ENCODE measurements around the gene GPHB5. TPM values are rescaled to one million over a fixed set of nuclear protein-coding genes. Genes with fewer than 3 reads are reported as not detected.
A peak's percentile ranks its signal among the peaks of the same experiment; 100 is the strongest.

GPHB5 gene
- not detected in 2 replicates for total RNA-seq (2016; rRNA removed; fragmentation: Illumina TruSeq; extraction: Trizol)
- not detected in 2 replicates for total RNA-seq (2016; cell fraction: cytosol; rRNA removed; fragmentation: Illumina TruSeq; extraction: Trizol; ENCODE audit: low read depth)
- total RNA-seq (2016; cell fraction: insoluble cytoplasmic fraction; rRNA removed; fragmentation: Illumina TruSeq; extraction: Trizol), result not detected in 2 replicates
- not detected in 2 replicates for total RNA-seq (2016; cell fraction: membrane; rRNA removed; fragmentation: Illumina TruSeq; extraction: Trizol)
- not detected in 2 replicates for total RNA-seq (2016; cell fraction: nucleus; rRNA removed; fragmentation: Illumina TruSeq; extraction: Trizol)
- polyA plus RNA-seq (2011; rRNA removed), result not detected in 2 replicates
- polyA plus RNA-seq (2011; cell fraction: cytosol; rRNA removed), result not detected in 2 replicates
- polyA plus RNA-seq (2011; cell fraction: nucleus; rRNA removed), result not detected in 2 replicates
- not detected in 2 replicates for polyA plus RNA-seq (2012)
- not detected in 2 replicates for polyA plus RNA-seq (2016; cell fraction: cytosol; fragmentation: Illumina TruSeq; extraction: Trizol; ENCODE audit: low read depth)
- polyA plus RNA-seq (2016; cell fraction: insoluble cytoplasmic fraction; fragmentation: Illumina TruSeq; extraction: Trizol; ENCODE audit: low read depth), result not detected in 2 replicates
- polyA plus RNA-seq (2016; cell fraction: membrane; fragmentation: Illumina TruSeq; extraction: Trizol; ENCODE audit: low read depth), result not detected in 2 replicates
- not detected in 2 replicates for polyA plus RNA-seq (2016; cell fraction: nucleus; fragmentation: Illumina TruSeq; extraction: Trizol; ENCODE audit: insufficient read depth, low read depth)
- not detected in 2 replicates for polyA minus RNA-seq (2011; rRNA and poly(A)+ RNA removed; ENCODE audit: low replicate concordance)
- polyA minus RNA-seq (2011; cell fraction: cytosol; rRNA and poly(A)+ RNA removed), result not detected in 2 replicates
- not detected in 2 replicates for polyA minus RNA-seq (2011; cell fraction: nucleus; rRNA and poly(A)+ RNA removed)
- Bru-seq, nascent RNA, result not detected
- BruChase-seq, experiment 1, labeled RNA remaining after a 6-hour chase, result percentile 20 among the genes with signal in this experiment
- percentile 29 among the genes with signal in this experiment for BruChase-seq, experiment 2, labeled RNA remaining after a 2-hour chase
- long read RNA-seq, experiment 1, result 0 reads
- long read RNA-seq, experiment 2, result 0 reads

- ChIA-PET CTCF (ENCODE audit: low intra/inter-chr PET ratio, low total read pairs) (no interaction called here), POLR2A (no interaction called here)
- DNase-seq (ENCODE audit: low spot score), result no peak
- intact Hi-C loops (cut with micrococcal nuclease; ENCODE audit: unreplicated experiment) (no loop called here), in situ Hi-C loops (cut with HindIII; ENCODE audit: extremely low pct_ligation_motif_present, low pct_unique_long_range_greater_than_20kb) (no loop called here)
- Histone ChIP-seq H3K9me3 (ENCODE audit: low read length) (no peaks in the 10 kb centered on the region), H3K9ac (ENCODE audit: insufficient read depth, low read depth, low read length) (no peak within 1 kb of the TSS), H3K79me2 (ENCODE audit: insufficient read depth, low read length) (no peaks in the 10 kb centered on the region), H2AFZ (ENCODE audit: low read length) (no peak within 1 kb of the TSS), H3K27ac (ENCODE audit: extremely low read length, insufficient read depth, low read length) (no peak within 1 kb of the TSS), H3K4me3 (replicated peaks in 1 of 3; ENCODE audit: insufficient read depth in 1 of 3, low read depth in 2 of 3, low read length in 3 of 3) (no peak within 1 kb of the TSS), H4K20me1 (ENCODE audit: insufficient read depth, low read length) (no peaks in the 10 kb centered on the region), H3K4me1 (ENCODE audit: insufficient read depth, low read length) (no peaks in the 10 kb centered on the region), H3K27me3 (ENCODE audit: control insufficient read depth in 1 of 2, insufficient read depth in 2 of 2, low read length in 2 of 2) (peaks cover 0 to 12% of the 10 kb centered on the region in 2 experiments; a peak in 1 of 5 replicates), H3K4me2 (ENCODE audit: low read depth, low read length) (no peak within 1 kb of the TSS), H3K36me3 (replicated peaks in 1 of 2; ENCODE audit: control insufficient read depth in 1 of 2, insufficient read depth in 2 of 2, low read length in 2 of 2) (no peaks in the 10 kb centered on the region)
- no peak for ATAC-seq
- FAIRE-seq, result no peak
- BruUV-seq (replicated peaks), result no TSS peak
- TF ChIP-seq ARNTL (CRISPR knock-in tag; IDR thresholded peaks at IDR 0.05), result no peak
- no peak for TF ChIP-seq NR1H2 (CRISPR knock-in tag; IDR thresholded peaks at IDR 0.05; ENCODE audit: borderline replicate concordance, low read depth)
- TF ChIP-seq ELF1 (CRISPR knock-in tag; IDR thresholded peaks at IDR 0.05), result no peak
- TF ChIP-seq ZNF580 (CRISPR knock-in tag; IDR thresholded peaks at IDR 0.05; ENCODE audit: borderline replicate concordance, low read depth), result no peak
- no peak for TF ChIP-seq SNAPC4 (CRISPR knock-in tag; IDR thresholded peaks at IDR 0.05)
- no peak for TF ChIP-seq GABPA (IDR thresholded peaks at IDR 0.05; ENCODE audit: low read depth, low read length)
- no peak for TF ChIP-seq GABPA (CRISPR knock-in tag; IDR thresholded peaks at IDR 0.05; ENCODE audit: low read depth)
- no peak for TF ChIP-seq ZNF17 (CRISPR knock-in tag; IDR thresholded peaks at IDR 0.05)
- no peak for TF ChIP-seq BRD4 (CRISPR knock-in tag; IDR thresholded peaks at IDR 0.05)
- no peak for TF ChIP-seq ZNF225 (CRISPR knock-in tag; IDR thresholded peaks at IDR 0.05)
- no peak for TF ChIP-seq KAT2B (IDR thresholded peaks at IDR 0.05; ENCODE audit: borderline replicate concordance, low read depth, low read length)
- TF ChIP-seq HDAC6 (IDR thresholded peaks at IDR 0.05; ENCODE audit: low read depth, low read length), result no peak
- no peak for TF ChIP-seq CEBPG (CRISPR knock-in tag; IDR thresholded peaks at IDR 0.05)
- no peak for TF ChIP-seq THAP11 (CRISPR knock-in tag; IDR thresholded peaks at IDR 0.05)
- no peak for TF ChIP-seq TCF7 (IDR thresholded peaks at IDR 0.05; ENCODE audit: low read depth)
- TF ChIP-seq MED1 (CRISPR knock-in tag; IDR thresholded peaks at IDR 0.05), result no peak
- TF ChIP-seq ZNF296 (CRISPR knock-in tag; conservative IDR thresholded peaks at IDR 0.05), result no peak
- TF ChIP-seq GTF2F1 (IDR thresholded peaks at IDR 0.05; ENCODE audit: low read length), result no peak
- no peak for TF ChIP-seq NFE2L1 (CRISPR knock-in tag; IDR thresholded peaks at IDR 0.05; ENCODE audit: borderline replicate concordance)
Measured at GRCh38 chr14:63318835-63319234, at the start of gene GPHB5. GPHB5 (minus strand) TSS chr14:63318935; CDS start chr14:63317849, 1,086 bp downstream.
